H1 (cell line): ENCODE results near the gene PAX5.

Experiments
- ASH2L ChIP-seq: fragments of 200-600, 300-600 bp; sonication (generic); IDR thresholded peaks from one replicate; pipeline ENCODE4 v1.7.1; 2017; ENCODE audit warnings: low read length
- HDAC6 ChIP-seq: IDR thresholded peaks from one replicate; pipeline ENCODE4 v1.7.1; 2012; ENCODE audit warnings: low read depth, mild to moderate bottlenecking, inconsistent platforms, low read length, moderate library complexity
- JUN ChIP-seq: IDR thresholded peaks from 2 replicates; pipeline ENCODE4 v1.6.1; 2011; ENCODE audit warnings: low read depth, mild to moderate bottlenecking, improper control_type of control experiment, low read length
- KDM5A ChIP-seq: fragments of 200-600 bp; IDR thresholded peaks from 2 replicates; pipeline ENCODE4 v1.7.1; 2012; ENCODE audit warnings: mild to moderate bottlenecking, low read length, inconsistent platforms, mixed read lengths
- POLR2A ChIP-seq, 2 experiments: IDR thresholded peaks; 1 replicate in 1 of 2; 2 replicates in 1 of 2; pipeline ENCODE4 v1.6.1; 2011; ENCODE audit warnings: low read depth in 2 of 2, low read length in 2 of 2, mild to moderate bottlenecking in 2 of 2; ENCODE audit errors: control extremely low read depth in 1 of 2
- POU5F1 ChIP-seq: IDR thresholded peaks from 2 replicates; pipeline ENCODE4 v1.6.1; 2011; ENCODE audit warnings: low read depth, mild to moderate bottlenecking, low read length, moderate library complexity
- RAD21 ChIP-seq, 2 experiments: IDR thresholded peaks in 1 of 2; conservative IDR thresholded peaks in 1 of 2; 2 replicates each; pipeline ENCODE4 v1.6.1; 2011; ENCODE audit warnings: low read depth in 2 of 2, low read length in 2 of 2, improper control_type of control experiment in 1 of 2, inconsistent platforms in 1 of 2, mild to moderate bottlenecking in 1 of 2, moderate library complexity in 1 of 2
- RFX5 ChIP-seq: IDR thresholded peaks from 2 replicates; pipeline ENCODE4 v1.6.1; 2011; ENCODE audit warnings: low read depth, low read length, improper control_type of control experiment, borderline replicate concordance
- SIN3A ChIP-seq, 2 experiments: IDR thresholded peaks in 1 of 2; conservative IDR thresholded peaks in 1 of 2; 2 replicates each; pipeline ENCODE4 v1.6.1; 2011 to 2012; ENCODE audit warnings: low read length in 2 of 2, improper control_type of control experiment in 1 of 2, low read depth in 1 of 2, mild to moderate bottlenecking in 1 of 2
- SUZ12 ChIP-seq: fragments of 200-600 bp; sonication (generic); IDR thresholded peaks from 2 replicates; pipeline ENCODE4 v1.6.1; 2012; ENCODE audit warnings: mild to moderate bottlenecking, inconsistent platforms, low read length, moderate library complexity, mixed read lengths
- TAF1 ChIP-seq: IDR thresholded peaks from 2 replicates; pipeline ENCODE4 v1.6.1; 2011; ENCODE audit warnings: mild to moderate bottlenecking, low read depth, low read length
- TEAD4 ChIP-seq: IDR thresholded peaks from 2 replicates; pipeline ENCODE4 v1.6.1; 2012; ENCODE audit warnings: low read depth, low read length, inconsistent platforms, mixed read lengths
- TF ChIP-seq, protein P1 (sequence below), 3 experiments: IDR thresholded peaks; 1 replicate in 2 of 3; 2 replicates in 1 of 3; pipeline versions ENCODE4 v1.5.1 to v1.6.1; 2011; ENCODE audit warnings: low read length in 3 of 3, mild to moderate bottlenecking in 3 of 3, inconsistent platforms in 2 of 3, low read depth in 1 of 3, moderate library complexity in 1 of 3; ENCODE audit not compliant: insufficient read depth in 1 of 3; ENCODE audit errors: control extremely low read depth in 1 of 3
- TF ChIP-seq, protein P2 (sequence below): IDR thresholded peaks from 2 replicates; pipeline ENCODE4 v1.6.1; 2012; ENCODE audit warnings: inconsistent platforms

DNA sequence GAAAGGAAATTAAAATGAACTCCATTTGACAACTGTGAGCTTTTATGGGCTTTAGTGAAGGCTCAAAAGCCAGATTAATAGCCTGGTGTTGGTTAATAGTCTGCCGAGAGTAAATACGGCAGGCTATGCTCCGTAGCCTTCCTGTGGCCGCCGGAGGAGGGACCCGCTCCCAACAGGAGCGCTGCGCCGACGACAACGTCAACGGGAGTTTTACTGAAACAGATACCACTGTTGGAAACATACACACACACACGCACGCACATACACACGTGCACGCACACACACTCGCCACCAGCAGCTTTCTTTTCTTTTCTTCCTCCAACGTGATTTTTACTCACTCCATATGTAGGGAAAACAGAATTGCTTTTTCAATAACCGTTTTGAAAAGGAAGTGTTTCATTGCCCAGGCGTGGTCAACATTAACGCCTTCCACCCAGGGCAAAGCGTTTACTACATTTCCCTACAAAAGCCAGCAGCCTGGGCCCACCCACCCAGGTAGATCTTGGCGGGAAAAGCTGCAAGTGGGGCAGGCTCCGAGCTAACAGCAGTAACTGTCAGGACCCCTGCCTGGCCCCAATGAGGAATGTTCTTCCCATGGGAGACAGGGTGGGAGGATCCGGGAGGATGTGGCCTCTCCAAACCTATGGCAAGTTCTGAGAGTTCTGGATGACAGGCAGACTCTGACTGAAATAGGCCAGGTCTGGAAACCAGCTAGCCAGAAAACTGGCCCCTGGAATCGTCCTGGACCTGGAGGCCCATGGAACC lies 72.3 kb downstream of the PAX5 start:
- no peak for TF ChIP-seq HDAC6
- TF ChIP-seq, protein P1, sequence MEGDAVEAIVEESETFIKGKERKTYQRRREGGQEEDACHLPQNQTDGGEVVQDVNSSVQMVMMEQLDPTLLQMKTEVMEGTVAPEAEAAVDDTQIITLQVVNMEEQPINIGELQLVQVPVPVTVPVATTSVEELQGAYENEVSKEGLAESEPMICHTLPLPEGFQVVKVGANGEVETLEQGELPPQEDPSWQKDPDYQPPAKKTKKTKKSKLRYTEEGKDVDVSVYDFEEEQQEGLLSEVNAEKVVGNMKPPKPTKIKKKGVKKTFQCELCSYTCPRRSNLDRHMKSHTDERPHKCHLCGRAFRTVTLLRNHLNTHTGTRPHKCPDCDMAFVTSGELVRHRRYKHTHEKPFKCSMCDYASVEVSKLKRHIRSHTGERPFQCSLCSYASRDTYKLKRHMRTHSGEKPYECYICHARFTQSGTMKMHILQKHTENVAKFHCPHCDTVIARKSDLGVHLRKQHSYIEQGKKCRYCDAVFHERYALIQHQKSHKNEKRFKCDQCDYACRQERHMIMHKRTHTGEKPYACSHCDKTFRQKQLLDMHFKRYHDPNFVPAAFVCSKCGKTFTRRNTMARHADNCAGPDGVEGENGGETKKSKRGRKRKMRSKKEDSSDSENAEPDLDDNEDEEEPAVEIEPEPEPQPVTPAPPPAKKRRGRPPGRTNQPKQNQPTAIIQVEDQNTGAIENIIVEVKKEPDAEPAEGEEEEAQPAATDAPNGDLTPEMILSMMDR (IDR thresholded peaks at IDR 0.05; ENCODE audit: control extremely low read depth in 1 of 3, insufficient read depth in 1 of 3, low read depth in 1 of 3, low read length in 3 of 3) = no peak
- TF ChIP-seq, protein P2, sequence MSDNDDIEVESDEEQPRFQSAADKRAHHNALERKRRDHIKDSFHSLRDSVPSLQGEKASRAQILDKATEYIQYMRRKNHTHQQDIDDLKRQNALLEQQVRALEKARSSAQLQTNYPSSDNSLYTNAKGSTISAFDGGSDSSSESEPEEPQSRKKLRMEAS = no peak
- no peak for TF ChIP-seq POU5F1
- no peak for TF ChIP-seq ASH2L
- no peak for TF ChIP-seq TEAD4
- no peak for TF ChIP-seq SUZ12
- no peak for TF ChIP-seq TAF1
- no peak for TF ChIP-seq KDM5A
- TF ChIP-seq POLR2A (IDR thresholded peaks at IDR 0.05; ENCODE audit: control extremely low read depth in 1 of 2, low read depth in 2 of 2, low read length in 2 of 2) = no peak
- TF ChIP-seq RFX5 = no peak
- TF ChIP-seq JUN = no peak
- TF ChIP-seq SIN3A (conservative IDR thresholded peaks at IDR 0.05 in 1 of 2, IDR thresholded peaks at IDR 0.05 in 1 of 2; ENCODE audit: low read depth in 1 of 2, low read length in 2 of 2) = no peak
- no peak for TF ChIP-seq RAD21 (IDR thresholded peaks at IDR 0.05 in 1 of 2, conservative IDR thresholded peaks at IDR 0.05 in 1 of 2; ENCODE audit: low read depth in 2 of 2, low read length in 2 of 2)
